Measurements from ENCODE around the gene SPRN.
"Not testable (repeated sequence)": the region's sequence is repeated elsewhere in the genome, so short reads cannot be mapped to it uniquely, and the experiment has no call there.

The SPRN gene

DNA sequence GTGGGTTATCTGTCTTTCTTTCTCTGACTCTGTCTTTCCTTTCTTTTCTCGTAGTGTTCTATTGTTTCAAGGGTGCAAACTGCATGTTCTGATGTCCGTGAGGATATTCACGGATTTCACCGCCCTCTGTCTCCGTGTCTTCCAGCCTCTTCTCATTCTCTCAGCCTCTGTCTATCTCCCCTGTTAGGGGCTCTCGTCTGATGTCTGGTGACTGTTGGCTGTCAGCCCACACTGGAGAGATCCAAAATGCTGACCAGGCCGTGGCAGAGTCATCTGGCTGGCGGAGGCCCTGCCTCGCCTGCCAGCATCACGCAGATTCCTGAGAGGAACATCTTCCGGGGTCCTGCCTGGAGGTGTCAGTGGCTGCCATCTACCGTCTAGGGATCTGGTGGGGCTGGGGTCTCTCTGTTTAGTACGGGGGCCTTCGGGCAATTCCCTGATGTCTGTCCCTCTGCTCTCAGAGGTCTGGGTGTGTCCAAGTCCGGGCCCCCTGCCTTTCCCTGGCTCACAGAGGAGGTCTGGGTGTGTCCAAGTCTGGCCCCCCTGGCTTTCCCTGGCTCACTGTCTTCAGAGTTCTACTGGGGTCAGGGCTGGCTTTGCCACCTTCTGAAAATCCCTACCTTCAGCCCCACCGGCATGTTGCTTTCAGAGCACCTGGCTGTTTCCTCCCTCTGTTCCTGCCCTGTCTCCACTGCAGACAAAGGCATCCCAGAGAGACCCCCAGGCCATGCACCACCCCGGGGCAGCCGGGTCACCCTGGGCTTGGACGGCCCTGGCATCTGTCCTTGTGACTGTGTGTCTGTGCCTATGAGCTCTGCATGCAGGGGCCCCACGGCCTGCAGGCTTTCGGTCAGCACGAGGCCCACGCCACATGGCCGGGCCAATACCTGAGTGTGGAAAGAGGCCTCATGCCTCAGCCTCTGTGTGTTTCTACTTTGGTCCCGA lies 15.4 kb upstream of the SPRN start:
- no peak for DNase-seq

GRCh38 chr10:133438711-133439273 lies 14.4 kb upstream of the SPRN start:
- no peak for DNase-seq

DNA sequence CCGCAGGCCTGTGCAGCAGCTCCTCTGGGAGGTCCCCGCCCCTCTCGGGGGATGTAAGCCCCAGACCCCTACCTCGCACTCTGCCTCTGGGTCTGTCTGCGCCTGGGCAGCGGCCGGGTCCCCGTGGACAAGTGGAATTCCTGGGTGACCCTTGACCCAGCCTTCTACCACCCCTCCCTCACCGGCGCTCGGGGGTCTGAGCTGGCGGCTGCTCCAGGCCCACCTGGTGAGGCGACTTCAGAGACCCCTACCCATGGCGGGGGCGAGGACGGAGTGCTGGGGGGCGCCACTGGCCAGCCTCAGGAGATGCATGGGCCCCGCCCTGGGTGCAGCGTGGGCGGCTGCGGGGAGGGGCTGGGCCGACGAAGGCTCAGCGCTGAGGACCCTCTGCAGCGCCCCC lies 8.4 kb upstream of the SPRN start:
- DNase-seq: not testable (repeated sequence)

DNA sequence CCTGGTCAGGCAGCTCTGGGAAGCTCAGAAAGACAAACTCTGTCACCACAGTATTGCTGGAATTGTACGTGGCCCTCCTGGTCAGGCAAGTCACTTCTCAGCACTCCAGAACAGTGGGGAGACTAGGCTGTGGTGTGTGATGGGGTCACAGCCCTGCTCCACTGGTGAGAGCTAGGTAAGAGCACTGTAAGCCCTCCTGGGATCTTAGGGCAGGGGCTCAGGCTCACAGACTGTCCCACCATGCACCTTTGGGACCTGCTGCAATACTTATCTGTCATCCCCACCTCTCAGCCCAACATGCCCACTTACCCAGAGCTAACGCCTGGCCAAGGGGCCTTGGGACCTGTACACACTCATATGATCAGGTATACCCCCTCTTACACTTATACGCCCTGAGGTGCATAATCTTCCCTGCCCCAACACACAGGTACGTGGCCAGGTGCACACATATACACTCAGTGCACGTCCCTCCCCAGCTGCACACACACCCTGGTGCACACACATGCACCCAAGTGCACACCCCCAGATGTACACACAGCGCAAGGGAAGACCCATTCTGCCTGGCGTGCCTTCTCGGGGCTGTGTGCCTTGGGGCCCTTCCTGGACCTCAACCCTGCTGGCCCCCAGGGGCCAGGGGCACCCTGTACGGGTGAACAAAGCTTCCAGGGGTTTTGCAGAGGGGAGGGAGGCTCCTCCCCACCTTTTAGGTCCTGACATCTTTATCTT lies 7.6 kb upstream of the SPRN start:
- DNase-seq: not testable (repeated sequence)

GRCh38 chr10:133429571-133429970 lies 5.1 kb upstream of the SPRN start:
- not testable (repeated sequence) for DNase-seq

DNA sequence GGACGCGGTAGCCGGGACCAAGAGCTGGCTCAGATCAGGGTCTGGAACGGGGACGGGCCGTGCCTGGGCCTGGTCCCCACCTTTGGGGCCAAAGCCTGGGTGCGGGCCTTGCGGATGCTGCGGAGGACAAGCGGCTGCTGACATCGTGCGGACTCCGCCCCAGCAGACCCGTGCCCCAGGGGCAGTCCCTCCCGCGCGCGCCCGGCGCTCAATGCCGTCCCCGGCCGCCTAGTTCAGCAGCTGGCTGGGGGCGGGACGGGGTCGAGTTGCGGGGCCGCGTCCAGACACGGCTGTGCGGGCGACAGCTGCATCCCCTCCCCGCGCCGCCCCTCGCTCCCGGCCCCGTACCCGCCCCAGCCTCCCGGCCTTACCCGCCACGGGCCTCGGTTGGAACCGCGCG lies 323 bp downstream of the SPRN start:
- DNase-seq: not testable (repeated sequence)

DNA sequence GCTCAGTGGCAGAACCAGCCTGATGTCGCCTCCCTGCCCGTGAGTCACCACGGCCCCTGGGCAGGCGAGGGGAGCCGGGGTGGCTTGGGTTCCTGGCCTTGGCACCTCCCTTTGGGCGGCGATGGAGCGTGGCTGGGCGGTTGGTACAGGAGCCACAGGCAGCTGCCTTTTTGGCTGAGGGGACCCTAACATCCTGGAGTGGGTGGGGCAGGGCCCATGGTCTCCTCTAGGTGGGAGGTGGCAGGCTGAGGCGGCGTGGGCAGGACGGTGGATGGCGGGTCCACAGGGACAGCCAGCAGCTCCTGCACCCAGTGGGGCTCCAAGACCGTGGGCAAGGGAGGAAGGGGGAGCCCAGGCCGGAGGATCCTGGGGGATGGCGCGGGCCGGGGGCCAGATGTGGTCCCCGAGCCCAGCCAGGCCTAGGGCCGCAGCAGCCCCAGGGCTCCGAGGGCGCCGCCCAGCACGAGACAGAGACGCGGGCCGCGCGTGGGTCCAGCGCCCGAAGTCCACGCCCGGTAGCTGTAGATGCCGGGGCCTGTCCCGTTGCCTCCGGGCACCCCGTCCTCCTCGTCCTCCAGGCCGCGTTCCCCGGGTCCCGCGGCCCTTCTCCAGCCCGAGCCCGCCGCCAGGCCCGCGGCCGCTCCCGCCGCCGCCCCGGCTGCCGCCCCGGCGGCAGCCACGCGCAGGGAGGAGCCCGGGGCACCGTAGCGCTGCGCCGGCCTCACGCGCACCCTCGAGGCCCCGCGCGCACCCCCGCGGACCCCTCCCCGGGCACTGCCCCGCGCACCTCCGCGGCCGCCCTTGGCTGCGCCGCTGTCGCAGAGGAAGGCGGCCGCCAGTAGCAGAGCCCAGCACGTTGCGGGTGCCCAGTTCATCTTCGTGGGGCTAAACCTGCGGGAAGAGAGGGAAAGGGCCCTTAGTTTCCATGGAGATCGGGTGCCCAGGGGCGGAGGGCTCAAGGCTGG lies 1.3 kb downstream of the SPRN start:
- no peak for DNase-seq

DNA sequence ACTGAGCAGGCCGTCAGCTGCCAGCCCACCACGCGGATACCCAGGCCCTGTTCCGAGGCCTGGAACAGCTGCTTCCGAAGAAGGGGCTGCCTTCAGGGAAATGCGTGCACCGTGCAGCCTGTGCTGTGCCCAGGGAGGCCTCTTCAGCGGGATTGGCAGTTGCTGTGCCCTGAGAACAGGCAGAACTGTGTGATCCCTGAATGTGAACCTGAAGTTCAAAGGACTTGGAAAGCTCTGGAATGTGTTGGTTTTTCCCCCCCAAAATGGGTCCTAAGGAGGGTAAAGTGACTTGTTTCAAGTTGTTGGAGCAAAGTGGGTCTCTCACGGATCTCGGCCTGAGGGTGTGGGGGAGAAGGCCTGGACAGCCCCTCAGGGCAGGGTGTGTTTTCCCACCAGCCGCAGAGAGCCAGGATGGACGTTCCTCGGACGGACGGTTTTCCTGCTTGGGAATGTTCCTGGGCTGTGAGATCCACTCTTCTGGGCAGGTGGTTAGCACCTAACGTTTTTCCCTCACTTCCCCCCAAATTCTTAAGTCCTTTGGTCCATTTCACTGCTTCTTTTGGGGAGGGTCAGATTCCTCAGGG lies 2.1 kb downstream of the SPRN start:
- no peak for DNase-seq

DNA sequence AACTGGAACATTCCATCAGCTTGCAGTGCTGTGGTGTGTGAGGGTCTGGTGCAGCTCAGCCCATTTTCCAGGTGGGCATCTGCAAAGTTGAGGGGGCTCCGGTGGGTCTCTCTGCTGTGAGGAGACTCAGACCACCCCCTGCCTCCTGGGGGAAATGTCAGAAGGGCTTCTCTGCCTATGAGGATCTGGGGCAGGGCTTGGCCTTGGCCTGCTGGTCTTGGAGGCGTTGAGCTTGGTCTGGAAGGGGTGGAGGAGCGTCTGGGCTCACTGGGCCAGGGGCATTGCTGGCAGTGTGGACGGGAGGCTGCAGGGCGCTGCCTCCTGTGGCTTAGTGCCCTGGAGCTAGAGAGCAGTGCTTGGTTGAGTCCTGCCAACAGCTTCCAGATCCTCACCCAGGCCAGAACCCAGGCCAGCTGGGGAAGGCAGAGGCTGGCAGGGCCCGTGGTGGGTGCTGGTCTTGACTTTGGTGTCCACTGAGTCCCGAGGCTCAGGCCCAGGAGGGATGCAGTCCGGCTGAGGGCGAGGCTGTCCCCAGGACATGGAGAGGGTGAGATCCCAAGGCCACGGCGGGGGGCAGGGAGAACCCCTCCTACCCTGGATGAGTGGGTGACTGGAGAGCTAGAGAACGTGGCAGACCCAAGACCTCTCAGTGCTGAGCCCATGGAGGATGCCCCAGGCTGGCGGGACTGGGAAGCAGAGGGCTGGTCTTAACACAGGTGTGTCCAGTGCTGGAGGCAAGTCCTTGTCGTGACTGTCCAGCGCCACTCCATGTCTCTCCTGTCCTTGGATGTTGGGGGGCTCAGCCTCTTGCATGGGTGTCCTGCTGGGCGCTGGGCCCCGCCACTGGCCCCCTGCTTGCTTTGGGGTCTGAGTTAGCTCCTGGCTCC lies 2.8 kb downstream of the SPRN start:
- DNase-seq: no peak

DNA sequence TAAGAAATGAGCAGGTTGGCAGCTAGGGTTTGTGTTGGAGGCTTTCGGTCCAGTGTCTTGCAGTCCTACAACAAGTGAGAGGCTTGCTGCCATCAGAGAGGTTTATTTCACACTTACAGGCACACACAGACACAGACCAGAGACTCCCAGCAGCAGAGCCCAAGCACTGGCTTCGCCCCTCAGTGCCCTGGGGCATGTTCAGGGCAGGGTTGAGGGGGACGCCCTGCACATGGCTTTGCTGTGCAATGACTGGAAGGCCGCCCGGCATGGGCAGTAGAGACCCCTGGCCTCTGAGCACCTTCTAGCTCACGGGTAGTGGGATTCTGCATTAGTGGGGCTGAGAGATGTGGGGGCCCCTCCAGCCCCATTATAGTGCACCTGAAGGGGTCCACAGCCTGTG lies 3.8 kb downstream of the SPRN start:
- no peak for DNase-seq

DNA sequence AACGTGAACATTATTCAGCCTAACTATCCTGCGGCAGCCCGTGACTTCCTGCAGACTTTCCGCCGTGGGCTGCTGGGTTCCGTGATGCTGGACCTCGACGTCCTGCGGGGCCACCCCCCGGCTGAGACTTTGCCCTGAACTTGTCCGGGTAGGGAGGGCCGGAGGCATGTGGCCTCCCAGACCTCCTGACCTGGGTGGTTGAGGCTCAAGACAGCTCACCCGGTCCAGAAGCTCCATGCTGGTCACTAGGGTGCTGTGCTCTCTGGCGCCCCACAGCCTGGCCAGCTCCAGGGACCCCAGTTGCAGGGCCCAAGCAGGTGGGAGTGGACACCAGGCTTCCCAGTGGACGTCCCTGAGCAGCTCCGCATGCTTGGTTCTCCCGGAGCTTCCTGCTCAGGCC lies 4.4 kb downstream of the SPRN start:
- no peak for DNase-seq

GRCh38 chr10:133419211-133419950 lies 5.0 kb downstream of the SPRN start:
- DNase-seq: no peak

GRCh38 chr10:133418289-133418993 lies 6.0 kb downstream of the SPRN start:
- no peak for DNase-seq

- DNase-seq: no peak
Measured at GRCh38 chr10:133415752-133416151, 8.7 kb downstream of the SPRN start.

DNA sequence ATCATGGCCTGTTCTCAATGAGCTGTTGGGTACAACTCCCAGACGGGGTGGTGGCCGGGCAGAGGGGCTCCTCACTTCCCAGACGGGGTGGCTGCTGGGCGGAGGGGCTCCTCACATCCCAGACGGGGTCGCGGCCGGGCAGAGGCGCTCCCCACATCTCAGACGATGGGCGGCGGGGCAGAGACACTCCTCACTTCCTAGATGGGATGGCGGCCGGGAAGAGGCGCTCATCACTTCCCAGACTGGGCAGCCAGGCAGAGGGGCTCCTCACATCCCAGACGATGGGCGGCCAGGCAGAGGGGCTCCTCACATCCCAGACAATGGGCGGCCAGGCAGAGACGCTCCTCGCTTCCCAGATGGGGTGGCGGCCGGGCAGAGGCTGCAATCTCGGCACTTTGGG lies 10.0 kb downstream of the SPRN start:
- not testable (repeated sequence) for DNase-seq

DNA sequence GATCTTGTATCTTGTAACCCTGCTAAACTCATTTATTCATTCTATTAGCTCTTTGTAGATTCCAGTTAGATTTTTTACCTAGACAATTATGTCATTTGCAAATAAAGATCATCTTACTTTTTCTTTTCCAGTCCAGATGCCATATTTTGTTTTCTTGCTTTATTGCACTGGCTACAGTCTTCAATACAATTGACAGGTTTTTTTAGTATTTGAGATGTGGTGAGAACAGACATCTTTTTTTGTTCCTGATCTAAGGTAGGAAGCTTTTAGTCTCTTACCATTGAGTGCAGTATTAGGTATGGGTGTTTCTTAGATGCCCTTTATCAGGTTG lies 12.1 kb downstream of the SPRN start:
- DNase-seq: no peak

- no peak for DNase-seq
Measured at GRCh38 chr10:133411523-133412380, 12.7 kb downstream of the SPRN start.

DNA sequence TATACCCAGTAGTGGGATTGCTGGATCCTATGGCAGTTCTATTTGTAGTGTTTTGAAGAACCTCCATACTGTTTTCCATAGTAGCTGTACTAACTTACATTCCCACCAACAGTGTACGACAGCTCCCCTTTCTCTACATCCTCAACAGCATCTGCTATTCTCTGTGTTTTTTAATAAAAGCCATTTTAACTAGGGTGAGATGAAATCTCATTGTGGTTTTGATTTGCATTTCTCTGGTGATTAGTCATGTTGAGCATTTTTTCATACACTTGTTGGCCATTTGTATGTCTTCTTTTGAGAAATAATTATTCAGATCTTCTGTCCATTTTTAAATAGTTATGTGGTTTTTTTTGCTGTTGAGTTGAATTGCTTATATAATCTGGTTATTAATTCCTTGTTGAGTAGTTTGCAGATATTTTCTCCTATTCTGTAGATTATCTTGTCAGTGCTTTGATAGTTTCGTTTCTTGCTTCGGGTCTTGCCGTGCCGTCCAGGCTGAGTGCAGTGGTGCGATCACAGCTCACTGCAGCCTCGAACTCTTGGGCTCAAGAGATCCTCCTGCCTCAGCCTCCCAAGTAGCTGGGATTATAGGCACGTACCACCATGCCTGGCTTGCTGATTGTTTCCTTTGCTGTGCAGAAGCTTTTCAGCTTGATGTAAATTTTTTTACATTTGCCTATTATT lies 18.4 kb downstream of the SPRN start:
- no peak for DNase-seq

All from effector CD4-positive, alpha-beta T cell (primary cell).